IgD-negative memory B cell (primary cell): ENCODE data around the gene MAPKAPK2. TPM values are rescaled to one million over a fixed set of nuclear protein-coding genes. Genes with fewer than 3 reads are reported as not detected.

Experiments
- H3K27ac Mint-ChIP-seq, 3 donors: one replicate each; pipeline ENCODE4 v1.8.0; 2020 to 2022; ENCODE audit warnings: mild to moderate bottlenecking in 3 of 3, mixed read lengths in 3 of 3, moderate library complexity in 1 of 3
- H3K27me3 Mint-ChIP-seq: one replicate; pipeline ENCODE4 v1.8.0; 2021; ENCODE audit warnings: mixed read lengths
- H3K36me3 Mint-ChIP-seq: one replicate; pipeline ENCODE4 v1.8.0; 2020; ENCODE audit warnings: mild to moderate bottlenecking, mixed read lengths
- H3K4me1 Mint-ChIP-seq, 3 donors: one replicate each; pipeline ENCODE4 v1.8.0; 2020 to 2022; ENCODE audit warnings: mixed read lengths in 3 of 3, mild to moderate bottlenecking in 1 of 3
- H3K4me3 Mint-ChIP-seq, 4 donors: one replicate each; pipeline ENCODE4 v1.8.0; 2020 to 2022; ENCODE audit warnings: mild to moderate bottlenecking in 4 of 4, mixed read lengths in 4 of 4, moderate library complexity in 3 of 4
- H3K9me3 Mint-ChIP-seq, 3 donors: one replicate each; pipeline ENCODE4 v1.8.0; 2020 to 2021; ENCODE audit warnings: mixed read lengths in 3 of 3, mild to moderate bottlenecking in 1 of 3
- polyA plus RNA-seq: library from polyadenylated mRNA; unstranded; fragments of 300-500 nt; fragmentation: Illumina TruSeq; gene quantifications from one replicate; pipeline ENCODE4 v1.2.3, GENCODE V29; 2021

MAPKAPK2 gene
- polyA plus RNA-seq, 1 donor from 2014 or later = 4.1 TPM

DNA sequence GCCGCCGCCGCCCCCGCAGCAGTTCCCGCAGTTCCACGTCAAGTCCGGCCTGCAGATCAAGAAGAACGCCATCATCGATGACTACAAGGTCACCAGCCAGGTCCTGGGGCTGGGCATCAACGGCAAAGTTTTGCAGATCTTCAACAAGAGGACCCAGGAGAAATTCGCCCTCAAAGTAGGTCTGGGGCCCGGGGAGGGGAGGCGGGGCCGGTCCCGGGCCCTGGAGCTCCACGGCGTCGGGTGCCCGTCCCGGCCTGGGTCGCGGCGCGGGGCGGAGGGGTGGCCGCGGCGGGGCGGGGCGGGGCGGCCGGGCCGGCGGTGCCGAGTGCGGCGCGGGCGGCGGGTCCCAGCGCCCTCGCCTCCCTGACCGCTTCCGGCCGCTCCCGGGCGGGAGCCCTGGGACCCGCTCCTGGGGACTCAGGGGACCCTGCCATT lies 646 bp downstream of the MAPKAPK2 start:
- peak overlapping the region; percentile 92 to 98 (median 97) for H3K27ac Mint-ChIP-seq
- no peaks in the 10 kb centered on the region for H3K9me3 Mint-ChIP-seq
- H3K4me3 Mint-ChIP-seq = peak overlapping the region; percentile 98 to 100 (median 98)
- peaks cover 3% of the 10 kb centered on the region for H3K36me3 Mint-ChIP-seq
- H3K4me1 Mint-ChIP-seq = peaks cover 37 to 57% (median 47%) of the 10 kb centered on the region in 3 donors
- H3K27me3 Mint-ChIP-seq = peaks cover 1% of the 10 kb centered on the region

DNA sequence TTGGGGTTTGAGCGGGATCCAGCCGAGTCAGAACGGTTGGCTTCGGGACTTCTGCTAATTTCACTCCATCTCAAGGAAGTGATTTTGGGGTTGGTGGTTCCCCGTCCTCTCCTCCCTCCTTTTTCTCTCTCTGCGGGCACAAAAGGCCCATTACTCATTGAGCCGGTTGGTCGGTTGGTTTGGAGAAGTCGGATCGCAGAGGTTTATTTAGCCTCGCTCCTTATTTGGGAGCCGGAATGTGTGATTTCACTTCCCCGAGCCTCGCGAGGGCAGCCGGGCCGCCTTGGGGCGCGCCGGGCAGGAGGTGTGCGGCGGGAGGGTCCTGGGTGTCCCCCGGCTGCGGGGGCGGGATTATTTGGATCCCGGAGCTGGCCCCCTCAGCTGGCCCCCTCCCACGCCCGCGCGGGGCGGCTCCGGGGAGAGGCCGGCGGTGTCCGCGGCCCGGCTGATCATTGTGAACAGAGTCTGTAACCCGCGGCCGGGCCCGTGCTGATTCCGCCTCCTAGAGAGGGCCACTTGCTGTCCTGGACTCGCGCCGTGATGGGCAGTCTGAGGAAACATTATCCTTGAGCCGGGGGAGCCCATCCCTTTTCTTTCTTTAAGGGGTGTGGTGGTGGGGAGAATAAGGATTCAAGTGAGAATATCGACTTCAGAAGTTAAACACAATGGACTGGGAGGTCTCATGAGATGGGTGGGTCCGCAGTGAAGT lies 1.2 kb downstream of the MAPKAPK2 start:
- peaks cover 37 to 54% (median 46%) of the 10 kb centered on the region in 3 donors for H3K4me1 Mint-ChIP-seq
- no peaks in the 10 kb centered on the region for H3K9me3 Mint-ChIP-seq
- peaks cover 3% of the 10 kb centered on the region for H3K36me3 Mint-ChIP-seq
- peak overlapping the region; percentile 95 to 98 (median 97) for H3K27ac Mint-ChIP-seq
- H3K4me3 Mint-ChIP-seq = peak overlapping the region; percentile 98 to 100 (median 100)
- peaks cover 1% of the 10 kb centered on the region for H3K27me3 Mint-ChIP-seq

DNA sequence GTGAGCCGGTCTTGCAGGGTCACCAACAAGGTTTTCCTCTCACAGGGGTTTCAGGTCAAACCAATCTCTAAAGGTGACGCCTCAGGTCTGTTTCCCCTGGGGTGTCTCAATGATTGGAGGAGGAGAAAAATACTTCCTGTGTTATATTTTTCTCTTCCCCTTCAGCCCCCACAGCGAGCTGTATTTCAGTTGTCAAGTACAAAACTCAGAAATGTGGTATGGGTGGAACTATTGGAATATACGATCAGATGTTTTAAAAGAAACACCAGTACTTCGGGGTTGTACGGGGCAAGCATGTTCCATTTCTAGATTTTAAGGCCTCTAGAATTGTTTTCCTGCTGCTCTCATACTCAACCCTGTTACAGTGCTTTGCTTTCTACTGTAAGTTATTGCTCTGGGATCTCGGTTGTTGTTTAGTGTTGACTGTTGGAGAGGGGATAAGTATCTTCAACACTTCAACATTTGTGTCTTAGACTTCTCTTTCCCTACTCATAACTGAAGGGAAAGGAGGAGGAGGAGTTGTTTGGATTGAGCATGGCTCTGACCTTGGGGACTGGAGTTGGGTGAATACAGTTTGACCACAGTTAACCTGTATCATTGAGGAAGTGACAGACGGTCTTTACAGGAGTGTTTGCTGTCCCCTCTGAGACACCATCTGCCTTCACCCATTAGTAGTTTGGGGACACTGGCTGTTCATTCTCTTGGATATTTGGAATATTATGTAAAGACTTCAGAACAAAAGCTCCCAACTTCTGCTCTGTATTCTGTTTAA lies 2.0 kb downstream of the MAPKAPK2 start:
- Mint-ChIP-seq H3K9me3 (no peaks in the 10 kb centered on the region), H3K27me3 (peaks cover 1% of the 10 kb centered on the region), H3K4me1 (peaks cover 40 to 54% (median 43%) of the 10 kb centered on the region in 3 donors), H3K27ac (peak overlapping the region; percentile 95 to 98 (median 97)), H3K4me3 (peak overlapping the region; percentile 98 to 100 (median 100)), H3K36me3 (peaks cover 3% of the 10 kb centered on the region)

DNA sequence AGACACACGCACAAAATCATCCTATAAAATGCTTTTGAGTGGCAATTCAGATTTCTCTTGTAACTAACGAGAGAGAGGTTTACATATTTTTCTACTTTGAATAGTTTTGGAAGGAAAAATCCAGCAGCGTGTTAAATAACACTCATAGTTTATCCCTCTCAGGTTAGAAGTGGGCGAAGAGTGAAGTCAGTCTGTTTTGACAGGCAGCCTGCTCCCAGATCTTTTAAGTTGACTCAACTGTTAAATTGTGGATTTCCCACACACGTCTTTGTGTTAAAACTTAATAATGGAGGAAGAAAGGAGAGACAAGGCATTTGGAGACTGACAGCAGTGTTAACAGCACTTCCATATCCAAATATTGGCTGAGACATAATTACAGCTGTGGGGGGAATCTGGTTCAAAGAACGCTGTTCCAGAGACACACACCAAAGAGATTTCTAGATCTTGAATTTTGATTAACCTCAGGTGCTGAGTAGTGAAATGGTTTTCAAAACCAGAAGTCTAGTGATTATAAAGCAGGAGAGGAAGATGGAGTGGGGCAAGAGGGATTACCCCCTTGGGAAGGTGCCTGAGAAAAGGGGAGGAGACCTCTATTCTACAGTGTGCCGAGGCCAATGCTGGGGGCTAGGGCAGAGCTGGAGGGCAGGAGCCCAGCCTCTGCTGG lies 2.7 kb downstream of the MAPKAPK2 start:
- H3K27me3 Mint-ChIP-seq = peaks cover 1% of the 10 kb centered on the region
- H3K27ac Mint-ChIP-seq = peak overlapping the region in 1 of 3 donors; percentile 97
- peaks cover 40 to 55% (median 41%) of the 10 kb centered on the region in 3 donors for H3K4me1 Mint-ChIP-seq
- H3K36me3 Mint-ChIP-seq = peaks cover 3% of the 10 kb centered on the region
- H3K4me3 Mint-ChIP-seq = peak overlapping the region in 3 of 4 donors; percentile 98 to 100 (median 100)
- H3K9me3 Mint-ChIP-seq = no peaks in the 10 kb centered on the region

DNA sequence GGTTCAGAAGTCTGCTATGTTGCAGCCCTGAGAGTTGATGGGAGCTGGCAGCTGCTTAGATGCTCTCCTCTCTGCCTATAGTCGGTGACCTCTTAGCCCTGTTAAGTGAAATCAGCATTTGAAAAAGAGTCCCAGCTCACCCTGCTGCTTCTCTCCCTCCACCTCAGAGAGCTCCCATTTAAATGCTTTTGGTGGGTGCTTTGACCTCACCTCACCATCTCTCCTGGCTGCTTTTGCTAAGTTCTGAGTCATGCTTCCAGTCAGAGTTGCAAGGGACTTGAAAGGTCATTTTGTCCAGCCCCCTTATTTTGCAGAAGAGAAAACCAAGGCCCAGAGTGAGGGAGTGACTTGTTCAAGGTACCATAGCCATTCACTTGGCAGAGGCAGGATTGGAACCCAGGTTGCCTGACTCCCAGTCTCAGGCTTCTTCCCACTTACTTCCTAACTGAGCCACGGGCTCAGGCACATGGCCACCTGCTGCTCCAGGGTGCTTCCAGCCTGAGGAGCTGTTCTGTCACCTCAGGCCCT lies 3.3 kb downstream of the MAPKAPK2 start:
- H3K9me3 Mint-ChIP-seq = no peaks in the 10 kb centered on the region
- peak overlapping the region in 2 of 3 donors; percentile 16 to 31 for H3K27ac Mint-ChIP-seq
- H3K4me3 Mint-ChIP-seq = peak overlapping the region in 1 of 4 donors; percentile 98
- peaks cover 41 to 55% (median 43%) of the 10 kb centered on the region in 3 donors for H3K4me1 Mint-ChIP-seq
- H3K27me3 Mint-ChIP-seq = no peaks in the 10 kb centered on the region
- peaks cover 3% of the 10 kb centered on the region for H3K36me3 Mint-ChIP-seq

DNA sequence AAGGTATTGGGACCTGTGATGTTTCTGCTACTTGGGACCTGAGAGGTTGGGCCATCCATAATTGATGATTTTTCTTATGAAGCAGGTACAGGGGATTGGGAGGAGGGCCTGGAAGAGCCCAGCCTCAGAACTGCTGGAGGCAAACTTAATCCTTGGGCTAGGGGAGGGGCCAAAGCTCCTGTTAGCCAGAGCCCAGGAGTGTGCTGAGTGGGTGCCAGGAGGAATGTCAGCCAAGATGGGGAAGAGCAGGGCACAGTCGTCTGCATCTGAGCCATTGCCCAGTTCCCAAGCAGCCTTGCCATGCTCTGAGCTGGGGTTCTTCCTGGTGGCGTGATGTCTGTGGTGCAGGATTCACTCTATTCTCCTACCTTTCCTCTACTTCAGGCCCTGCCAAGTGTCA lies 5.8 kb downstream of the MAPKAPK2 start:
- Mint-ChIP-seq H3K36me3 (peaks cover 5% of the 10 kb centered on the region), H3K4me1 (peaks cover 46 to 68% (median 62%) of the 10 kb centered on the region in 3 donors), H3K27ac (peak overlapping the region in 2 of 3 donors; percentile 44 to 90), H3K4me3 (peak overlapping the region in 1 of 4 donors; percentile 60), H3K27me3 (no peaks in the 10 kb centered on the region), H3K9me3 (no peaks in the 10 kb centered on the region)

DNA sequence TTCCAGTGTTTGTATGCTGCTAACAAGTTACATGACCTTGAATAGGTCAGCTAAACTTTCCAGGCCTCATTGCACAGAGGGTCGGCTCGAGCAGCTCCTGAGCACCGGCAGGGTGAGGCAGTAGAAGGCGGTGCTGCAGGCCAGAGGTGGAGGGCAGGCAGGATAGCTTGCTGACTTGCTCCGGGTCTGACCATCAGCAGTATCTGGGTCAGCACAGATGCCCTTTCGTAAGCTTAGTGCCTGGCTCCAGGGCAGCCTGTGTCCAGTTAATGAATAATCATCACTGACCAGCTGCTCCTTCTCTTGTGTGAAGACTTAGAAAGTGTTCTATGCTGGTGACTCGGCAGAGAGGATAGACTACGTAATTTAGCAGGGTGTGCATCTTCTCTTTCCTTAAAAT lies 6.9 kb downstream of the MAPKAPK2 start:
- Mint-ChIP-seq H3K27ac (peak overlapping the region in 1 of 3 donors; percentile 9), H3K36me3 (peaks cover 2% of the 10 kb centered on the region), H3K27me3 (no peaks in the 10 kb centered on the region), H3K4me1 (peaks cover 46 to 73% (median 65%) of the 10 kb centered on the region in 3 donors), H3K9me3 (no peaks in the 10 kb centered on the region), H3K4me3 (peak overlapping the region in 2 of 4 donors; percentile 45 to 50)

DNA sequence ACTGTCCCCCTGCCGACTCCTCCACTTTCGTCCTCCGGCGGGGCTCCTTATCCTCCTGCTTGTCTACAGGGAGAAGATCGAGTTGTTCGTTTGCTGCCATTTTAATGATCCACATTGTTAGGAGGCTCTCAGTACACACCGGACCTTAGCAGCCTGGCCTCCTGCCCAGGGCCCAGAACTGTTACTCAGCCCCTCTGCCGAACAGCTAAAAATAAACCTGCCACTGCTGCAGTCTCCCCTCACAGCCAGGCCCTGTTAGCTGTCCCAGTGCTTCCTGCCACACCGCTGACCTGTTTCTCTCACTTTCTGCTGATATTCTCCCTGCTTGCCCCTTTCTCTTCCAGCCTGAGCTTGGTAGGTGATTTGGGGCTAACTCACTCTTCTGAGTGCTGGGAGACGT lies 8.3 kb downstream of the MAPKAPK2 start:
- Mint-ChIP-seq H3K36me3 (peaks cover 2% of the 10 kb centered on the region), H3K27ac (peak overlapping the region in 1 of 3 donors; percentile 3), H3K4me3 (peak overlapping the region in 2 of 4 donors; percentile 31 to 61), H3K4me1 (peaks cover 38 to 70% (median 57%) of the 10 kb centered on the region in 3 donors), H3K9me3 (no peaks in the 10 kb centered on the region), H3K27me3 (no peaks in the 10 kb centered on the region)

DNA sequence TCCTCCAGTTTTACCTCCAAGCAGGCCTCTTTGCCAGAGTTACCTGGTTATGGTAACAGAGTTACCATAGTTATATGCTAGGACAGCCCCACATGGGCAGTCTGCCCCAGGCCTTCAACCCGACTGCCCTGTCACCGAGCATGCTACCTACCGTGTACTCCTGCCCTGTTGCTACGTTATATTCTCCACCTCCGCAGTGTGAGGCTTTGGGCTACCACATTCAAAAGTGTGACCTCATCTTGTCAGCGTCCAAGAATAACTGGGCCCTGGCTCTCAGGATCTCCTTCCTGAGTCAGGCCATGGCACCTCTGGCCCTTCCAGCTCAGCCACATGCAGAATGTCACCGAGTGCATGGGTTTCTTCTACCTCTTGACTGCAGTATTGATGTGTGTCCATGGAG lies 8.9 kb downstream of the MAPKAPK2 start:
- peak overlapping the region in 1 of 4 donors; percentile 31 for H3K4me3 Mint-ChIP-seq
- peak overlapping the region in 1 of 3 donors; percentile 3 for H3K27ac Mint-ChIP-seq
- peaks cover 34 to 71% (median 57%) of the 10 kb centered on the region in 3 donors for H3K4me1 Mint-ChIP-seq
- H3K27me3 Mint-ChIP-seq = no peaks in the 10 kb centered on the region
- peaks cover 2% of the 10 kb centered on the region for H3K36me3 Mint-ChIP-seq
- H3K9me3 Mint-ChIP-seq = no peaks in the 10 kb centered on the region

DNA sequence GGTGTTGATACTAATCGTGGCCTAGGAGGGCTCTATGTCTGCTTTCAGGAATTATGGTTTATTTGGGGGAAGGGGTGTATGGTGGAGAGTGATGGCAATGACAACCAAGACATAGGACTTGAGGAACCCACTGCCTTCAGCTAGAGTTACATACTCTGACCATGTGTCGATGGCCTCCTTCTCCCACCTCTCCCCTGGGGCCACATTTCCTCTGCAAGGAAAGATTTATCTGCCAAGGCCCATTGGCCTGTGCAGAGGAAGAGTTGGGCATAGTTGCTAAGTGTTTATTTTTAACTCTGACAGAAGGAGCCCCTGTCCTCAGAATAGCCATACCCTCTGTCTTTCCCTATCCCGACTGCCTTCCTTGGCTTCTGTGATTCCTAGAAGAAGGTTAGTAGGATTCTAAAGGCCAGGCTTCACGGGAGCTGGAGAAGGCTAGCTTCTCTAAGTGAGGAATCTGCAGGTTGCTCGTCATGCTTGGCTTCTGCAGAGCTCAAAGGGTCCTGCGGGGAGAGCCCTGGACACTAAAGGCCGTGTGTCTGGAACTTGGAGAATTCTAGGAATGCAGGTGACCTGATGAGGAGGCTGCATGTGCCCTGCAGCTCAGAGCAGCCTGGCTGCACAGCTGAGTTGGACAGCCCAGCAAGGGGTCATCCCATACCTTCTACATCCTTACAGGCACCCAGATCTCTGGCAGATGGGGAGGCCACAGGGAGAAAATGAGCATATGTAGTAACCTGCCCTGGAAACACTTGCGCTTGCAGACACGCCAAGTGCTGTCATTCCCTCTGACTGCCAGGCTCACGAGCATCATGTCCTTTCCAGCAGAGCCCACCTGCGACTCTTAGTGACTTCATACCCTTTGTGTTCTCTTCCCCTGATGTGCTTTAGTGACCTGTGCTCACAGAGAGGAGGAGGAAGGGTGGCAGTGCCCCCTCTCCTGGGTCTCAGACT lies 9.7 kb downstream of the MAPKAPK2 start:
- no peaks in the 10 kb centered on the region for H3K27me3 Mint-ChIP-seq
- peaks cover 37 to 78% (median 65%) of the 10 kb centered on the region in 3 donors for H3K4me1 Mint-ChIP-seq
- no peaks in the 10 kb centered on the region for H3K9me3 Mint-ChIP-seq
- H3K27ac Mint-ChIP-seq = peak overlapping the region in 2 of 3 donors; percentile 60 to 75
- H3K4me3 Mint-ChIP-seq = peak overlapping the region in 1 of 4 donors; percentile 35
- peaks cover 2% of the 10 kb centered on the region for H3K36me3 Mint-ChIP-seq

DNA sequence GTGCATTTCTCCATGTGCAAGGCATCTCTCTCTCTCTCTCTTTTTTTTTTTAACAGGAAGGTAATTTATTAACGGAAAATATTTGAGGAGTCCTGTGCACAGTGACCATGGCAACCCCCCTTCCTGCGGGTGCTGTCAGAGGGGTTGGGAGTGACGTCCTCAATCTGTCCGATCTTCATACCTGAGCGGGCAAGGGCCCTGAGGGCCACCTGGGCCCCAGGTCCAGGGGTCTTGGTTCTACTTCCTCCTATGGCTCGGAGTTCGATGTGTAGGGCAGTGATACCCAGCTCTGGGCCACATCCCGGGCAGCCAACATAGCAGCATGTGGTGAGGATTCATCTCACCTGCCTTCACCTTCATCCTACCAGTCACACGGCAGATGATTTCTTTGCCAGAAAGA lies 11.0 kb downstream of the MAPKAPK2 start:
- H3K36me3 Mint-ChIP-seq = peaks cover 2% of the 10 kb centered on the region
- H3K27me3 Mint-ChIP-seq = no peaks in the 10 kb centered on the region
- peaks cover 38 to 81% (median 61%) of the 10 kb centered on the region in 3 donors for H3K4me1 Mint-ChIP-seq
- H3K4me3 Mint-ChIP-seq = no peak overlapping the region
- no peaks in the 10 kb centered on the region for H3K9me3 Mint-ChIP-seq
- peak overlapping the region in 1 of 3 donors; percentile 75 for H3K27ac Mint-ChIP-seq

DNA sequence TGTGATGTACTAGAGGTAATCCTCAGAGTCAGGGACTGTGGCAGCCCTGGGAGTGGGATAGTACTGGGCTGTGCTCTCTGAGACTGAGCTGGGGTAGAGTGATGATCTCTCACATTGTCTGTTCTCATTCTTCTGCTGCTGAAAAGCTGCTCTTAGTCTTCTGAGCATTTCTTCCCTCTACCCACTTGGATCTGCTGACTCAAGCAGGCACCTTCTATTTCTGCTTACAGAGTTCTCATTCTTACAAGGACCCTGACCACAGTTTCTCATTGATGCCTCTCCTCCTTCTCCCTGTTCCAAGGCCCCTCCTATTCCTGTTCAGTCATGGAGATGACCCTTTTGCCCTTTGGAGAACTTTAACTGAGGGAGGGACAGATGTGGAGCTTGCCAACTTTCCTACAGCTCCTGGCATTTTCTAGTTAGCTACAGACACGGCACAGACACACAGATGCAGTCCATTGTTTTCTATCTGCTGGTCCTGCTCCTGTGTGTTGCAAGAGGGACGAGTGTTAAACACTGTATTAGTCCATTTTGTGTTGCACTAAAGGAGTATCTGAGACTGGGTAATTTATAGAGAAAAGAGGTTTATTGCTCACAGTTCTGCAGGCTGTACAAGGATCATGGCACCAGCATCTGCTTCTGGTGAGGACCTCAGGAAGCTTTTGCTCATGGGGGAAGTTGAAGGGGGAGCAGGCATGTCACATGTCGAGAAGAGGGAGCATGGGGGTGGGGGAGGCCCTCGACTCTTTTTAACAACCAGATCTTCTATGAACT lies 12.3 kb downstream of the MAPKAPK2 start:
- Mint-ChIP-seq H3K27me3 (no peaks in the 10 kb centered on the region), H3K36me3 (peaks cover 2% of the 10 kb centered on the region), H3K9me3 (no peaks in the 10 kb centered on the region), H3K27ac (peak overlapping the region in 2 of 3 donors; percentile 17 to 49), H3K4me3 (no peak overlapping the region), H3K4me1 (peaks cover 35 to 73% (median 60%) of the 10 kb centered on the region in 3 donors)

DNA sequence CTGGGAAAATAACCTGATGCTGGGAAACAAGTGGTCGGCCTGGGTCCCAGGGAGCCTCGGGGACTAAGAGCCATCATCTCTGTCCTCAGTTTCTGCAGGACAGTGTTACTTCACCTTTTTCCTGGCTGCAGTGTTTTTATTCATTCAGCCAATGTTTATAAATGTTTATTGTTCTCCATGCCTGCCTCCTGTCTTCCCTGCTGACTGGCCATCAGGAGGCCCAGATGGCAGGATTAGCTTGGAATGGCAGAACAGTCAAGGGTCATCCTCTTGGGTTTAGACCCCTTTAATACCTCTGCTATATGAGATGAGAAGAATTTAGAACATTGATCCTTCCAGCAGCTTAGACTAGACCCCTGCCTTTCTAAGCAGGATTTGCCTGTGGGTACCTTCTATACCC lies 13.3 kb downstream of the MAPKAPK2 start:
- Mint-ChIP-seq H3K27ac (peak overlapping the region in 1 of 3 donors; percentile 52), H3K36me3 (peaks cover 2% of the 10 kb centered on the region), H3K4me1 (peaks cover 32 to 73% (median 62%) of the 10 kb centered on the region in 3 donors), H3K9me3 (no peaks in the 10 kb centered on the region), H3K4me3 (no peak overlapping the region), H3K27me3 (no peaks in the 10 kb centered on the region)
